SK-N-MC (cell line): ENCODE data around the gene PLEKHG2.

Experiments
- EZH2 ChIP-seq: fragments of 200-600 bp; sonication (generic); IDR thresholded peaks from one replicate; pipeline ENCODE4 v1.6.1; 2017; ENCODE audit warnings: antibody characterized with exemption
- FOXP2 ChIP-seq: optimal IDR thresholded peaks from 2 replicates; pipeline ENCODE3; 2011; ENCODE audit warnings: mild to moderate bottlenecking, moderate library complexity; ENCODE audit not compliant: insufficient read depth; ENCODE audit errors: extremely low read length, control extremely low read depth
- POLR2AphosphoS5 ChIP-seq: IDR thresholded peaks from 2 replicates; pipeline ENCODE4 v1.6.1; 2012; ENCODE audit warnings: mild to moderate bottlenecking, low read depth, low read length, borderline replicate concordance

DNA sequence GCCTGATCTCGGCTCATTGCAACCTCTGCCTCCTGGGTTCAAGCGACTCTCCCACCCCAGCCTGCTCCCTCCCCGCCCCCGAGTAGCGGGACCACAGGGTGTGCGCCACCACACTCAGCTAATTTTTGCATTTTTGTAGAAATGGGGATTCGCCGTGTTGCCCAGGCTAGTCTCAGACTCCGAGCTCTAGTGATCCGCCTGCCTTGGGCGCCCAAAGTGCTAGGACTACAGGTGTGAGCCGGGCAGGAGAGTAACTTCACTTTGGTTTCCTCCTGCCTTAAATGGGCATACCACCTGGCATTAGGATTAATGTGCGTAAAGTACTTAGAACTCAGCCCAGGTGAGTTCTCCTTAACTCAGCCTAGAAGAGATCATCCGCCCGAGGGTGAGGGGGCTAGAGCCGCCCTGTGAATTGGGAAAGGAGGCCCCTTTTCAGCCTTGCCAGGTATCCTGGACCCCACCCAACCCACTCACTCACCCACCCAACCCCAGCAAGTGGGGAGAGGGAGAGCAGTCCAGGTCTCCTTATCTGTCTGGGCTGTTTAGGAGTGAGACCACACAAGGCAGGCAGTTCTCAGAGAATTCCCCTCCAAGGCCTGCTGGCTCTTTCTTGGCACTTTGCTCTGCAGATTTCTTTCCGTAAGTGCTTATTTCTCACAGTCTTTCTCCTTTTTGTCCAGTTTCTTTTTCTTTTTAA is 7.1 kb upstream of the PLEKHG2 start:
- TF ChIP-seq EZH2: no peak
- no peak for TF ChIP-seq POLR2AphosphoS5
- no peak for TF ChIP-seq FOXP2
